ENCODE results near the gene SLC25A40.
"Not testable (repeated sequence)": the region's sequence is repeated elsewhere in the genome, so short reads cannot be mapped to it uniquely, and the experiment has no call there.

The SLC25A40 gene

GRCh38 chr7:87876040-87876868 lies at the start of gene SLC25A40, which contains the start of gene DBF4:
Gene SLC25A40 (minus strand): TSS chr7:87876360. CDS start chr7:87858727, 17,633 bp downstream.
Gene DBF4 (plus strand): TSS chr7:87876493. CDS start chr7:87876733, 240 bp downstream.
- H3K4me3 ChIP-seq (replicated peaks; ENCODE audit: low read depth, low read length) = peak within 1 kb of the TSS; percentile 81
- TF ChIP-seq CTCF (IDR thresholded peaks at IDR 0.05; ENCODE audit: low read length, missing control alignments) = no peak
- peak; percentile 94 for DNase-seq (ENCODE audit: low read depth)

- H3K4me3 ChIP-seq (replicated peaks; ENCODE audit: low read depth, low read length); DNase-seq (ENCODE audit: low read depth): not testable (repeated sequence)
Measured at GRCh38 chr7:87922759-87923395, 46.7 kb upstream of the SLC25A40 start.

- no peak overlapping the region for H3K4me3 ChIP-seq (replicated peaks; ENCODE audit: low read depth, low read length)
- peak; percentile 8 for DNase-seq (ENCODE audit: low read depth)
- no peak for TF ChIP-seq CTCF (IDR thresholded peaks at IDR 0.05; ENCODE audit: low read length, missing control alignments)
Measured at GRCh38 chr7:87920578-87920977, 44.4 kb upstream of the SLC25A40 start.

- DNase-seq (ENCODE audit: low read depth) = no peak
- H3K4me3 ChIP-seq (replicated peaks; ENCODE audit: low read depth, low read length) = no peak overlapping the region
- no peak for TF ChIP-seq CTCF (IDR thresholded peaks at IDR 0.05; ENCODE audit: low read length, missing control alignments)
Measured at GRCh38 chr7:87919875-87920274, 43.7 kb upstream of the SLC25A40 start.

GRCh38 chr7:87918740-87919139 lies 42.6 kb upstream of the SLC25A40 start:
- no peak for DNase-seq (ENCODE audit: low read depth)
- TF ChIP-seq CTCF (IDR thresholded peaks at IDR 0.05; ENCODE audit: low read length, missing control alignments) = no peak
- H3K4me3 ChIP-seq (replicated peaks; ENCODE audit: low read depth, low read length) = no peak overlapping the region

- no peak overlapping the region for H3K4me3 ChIP-seq (replicated peaks; ENCODE audit: low read depth, low read length)
- DNase-seq (ENCODE audit: low read depth) = peak; percentile 7
- no peak for TF ChIP-seq CTCF (IDR thresholded peaks at IDR 0.05; ENCODE audit: low read length, missing control alignments)
Measured at GRCh38 chr7:87912121-87912520, 36.0 kb upstream of the SLC25A40 start.

GRCh38 chr7:87908814-87909213 lies 32.7 kb upstream of the SLC25A40 start:
- not testable (repeated sequence) for H3K4me3 ChIP-seq (replicated peaks; ENCODE audit: low read depth, low read length); DNase-seq (ENCODE audit: low read depth)

GRCh38 chr7:87907136-87907906 lies 31.2 kb upstream of the SLC25A40 start:
- DNase-seq (ENCODE audit: low read depth) = peak; percentile 70
- not testable (repeated sequence) for H3K4me3 ChIP-seq (replicated peaks; ENCODE audit: low read depth, low read length)

Data from fibroblast of pulmonary artery (primary cell).